ENCODE data around the gene ABCA9. TPM values are rescaled to one million over a fixed set of nuclear protein-coding genes. Genes with fewer than 3 reads are reported as not detected.

ABCA9 gene
- total RNA-seq, 4 donors from 2014 or later: 4.5 to 10.3 (median 7.7) TPM

GRCh38 chr17:68937890-68938514 is 122.7 kb downstream of the ABCA9 start:
- WGBS, 2 donors: 84 to 85% methylated on average over 8 of the region's 8 CpGs
- no peak for TF ChIP-seq POLR2A (IDR thresholded peaks at IDR 0.05)
- no peak for TF ChIP-seq CTCF (IDR thresholded peaks at IDR 0.05)
- no peak overlapping the region for H3K4me3 ChIP-seq (ENCODE audit: low read depth, poor library complexity, severe bottlenecking)
- intact Hi-C loops (cut with DNase I; ENCODE audit: low total_unique reads): no loop called here
- no peak for DNase-seq (ENCODE audit: low spot score in 2 of 2)

- no peak for TF ChIP-seq POLR2A (IDR thresholded peaks at IDR 0.05)
- no peak for TF ChIP-seq CTCF (IDR thresholded peaks at IDR 0.05)
- no peak overlapping the region for H3K4me3 ChIP-seq (ENCODE audit: low read depth, poor library complexity, severe bottlenecking)
- intact Hi-C loops (cut with DNase I; ENCODE audit: low total_unique reads): no loop called here
- DNase-seq (ENCODE audit: low spot score in 2 of 2): no peak
- 57 to 74% methylated on average over 4 of the region's 4 CpGs for WGBS, 2 donors
Measured at GRCh38 chr17:68927516-68927915, 133.2 kb downstream of the ABCA9 start.

GRCh38 chr17:68924793-68925720 is 135.7 kb downstream of the ABCA9 start:
- no peak overlapping the region for H3K4me3 ChIP-seq (ENCODE audit: low read depth, poor library complexity, severe bottlenecking)
- intact Hi-C loops (cut with DNase I; ENCODE audit: low total_unique reads): no loop called here
- WGBS, 2 donors: 74 to 81% methylated on average over 9 of the region's 9 CpGs
- DNase-seq (ENCODE audit: low spot score in 2 of 2): no peak
- TF ChIP-seq CTCF (IDR thresholded peaks at IDR 0.05): no peak
- TF ChIP-seq POLR2A (IDR thresholded peaks at IDR 0.05): no peak

Small RNA genes within 50 kb of the gene (microRNA-seq; reads per million reads assigned to microRNA genes)
- gene MIR4524A (ENCODE audit: borderline number of aligned reads in 1 of 2, borderline replicate concordance in 2 of 2): 0 reads per million in 2 donors
- 0 reads per million in 2 donors for gene MIR4524B (ENCODE audit: borderline number of aligned reads in 1 of 2, borderline replicate concordance in 2 of 2)

Other genes with a start within 250 kb of the ABCA9 start
- 10 to 100 TPM in 3 of 4 donors, 1 to 10 TPM in 1; 6.1 to 17.9 (median 13.9) TPM for gene ABCA8, start 105.5 kb downstream of the ABCA9 start, total RNA-seq
- 10 to 100 TPM; 16.3 to 29.0 (median 16.8) TPM for gene ABCA6, start 81.0 kb upstream of the ABCA9 start, total RNA-seq
- 1 to 10 TPM; 1.9 to 8.9 (median 3.6) TPM for gene ABCA10, start 167.9 kb upstream of the ABCA9 start, total RNA-seq

Data from lower leg skin (tissue), 4 donors.